HG03095 (cell line): ENCODE measurements around the gene PCDHA2.
"Not testable (repeated sequence)": the region's sequence is repeated elsewhere in the genome, so short reads cannot be mapped to it uniquely, and the experiment has no call there.

Experiments
- ATAC-seq: cut with Tn5 transposase; IDR thresholded peaks from one replicate; pipeline ENCODE4 v1.9.1; 2021; ENCODE audit warnings: moderate library complexity; ENCODE audit not compliant: unreplicated experiment

The PCDHA2 gene

DNA sequence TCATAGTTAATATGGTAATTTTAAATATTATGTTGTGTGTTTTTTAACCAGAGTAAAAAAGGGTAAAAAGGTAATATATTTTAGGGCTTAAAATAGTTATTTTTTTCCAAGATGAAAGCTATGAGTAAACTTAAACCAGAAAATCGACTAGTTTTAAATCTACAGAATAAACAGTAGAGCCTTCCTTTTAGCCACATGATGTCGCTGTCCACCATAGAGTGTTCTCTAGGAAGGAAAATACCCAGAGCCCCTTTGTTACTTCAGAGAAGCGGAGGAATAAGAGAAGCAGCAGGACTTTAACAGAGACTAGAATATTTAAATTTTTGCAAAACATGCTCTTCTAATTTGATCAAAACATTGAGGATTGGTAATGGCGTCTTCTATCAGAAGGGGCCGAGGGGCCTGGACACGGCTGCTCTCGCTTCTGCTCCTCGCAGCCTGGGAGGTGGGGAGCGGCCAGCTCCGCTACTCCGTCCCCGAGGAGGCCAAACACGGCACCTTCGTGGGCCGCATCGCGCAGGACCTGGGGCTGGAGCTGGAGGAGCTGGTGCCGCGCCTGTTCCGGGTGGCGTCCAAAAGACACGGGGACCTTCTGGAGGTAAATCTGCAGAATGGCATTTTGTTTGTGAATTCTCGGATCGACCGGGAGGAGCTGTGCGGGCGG lies at the start of gene PCDHA2:
TSS of gene PCDHA2 (plus strand) at position 258 of the 664 bp plus-strand sequence.
- no peak for ATAC-seq

GRCh38 chr5:140753561-140753960 lies 41.1 kb upstream of the PCDHA2 start:
- ATAC-seq, result no peak

- no peak for ATAC-seq
These were observed 30.3 kb upstream of the PCDHA2 start for GRCh38 chr5:140764177-140764973.

DNA sequence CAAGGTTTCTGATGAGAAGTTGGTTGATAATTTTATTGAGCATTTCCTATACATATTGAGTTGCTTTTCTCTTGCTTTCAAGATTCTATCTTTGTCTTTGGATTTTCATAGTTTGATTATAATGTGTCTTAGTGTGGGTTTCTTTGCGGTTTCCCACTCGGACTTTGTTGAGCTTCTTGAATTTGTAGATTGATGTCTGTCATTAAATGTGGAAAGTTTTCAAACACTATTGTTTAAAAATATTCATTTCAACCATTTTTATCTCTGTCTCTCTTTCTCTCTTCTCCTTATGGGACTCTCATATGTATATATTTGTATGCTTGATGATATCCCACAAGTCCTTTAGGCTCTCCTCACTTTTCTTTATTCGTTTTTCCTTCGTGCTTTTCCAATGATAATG lies 27.2 kb upstream of the PCDHA2 start:
- no peak for ATAC-seq

- no peak for ATAC-seq
These were observed 14.1 kb upstream of the PCDHA2 start for GRCh38 chr5:140780512-140780911.

DNA sequence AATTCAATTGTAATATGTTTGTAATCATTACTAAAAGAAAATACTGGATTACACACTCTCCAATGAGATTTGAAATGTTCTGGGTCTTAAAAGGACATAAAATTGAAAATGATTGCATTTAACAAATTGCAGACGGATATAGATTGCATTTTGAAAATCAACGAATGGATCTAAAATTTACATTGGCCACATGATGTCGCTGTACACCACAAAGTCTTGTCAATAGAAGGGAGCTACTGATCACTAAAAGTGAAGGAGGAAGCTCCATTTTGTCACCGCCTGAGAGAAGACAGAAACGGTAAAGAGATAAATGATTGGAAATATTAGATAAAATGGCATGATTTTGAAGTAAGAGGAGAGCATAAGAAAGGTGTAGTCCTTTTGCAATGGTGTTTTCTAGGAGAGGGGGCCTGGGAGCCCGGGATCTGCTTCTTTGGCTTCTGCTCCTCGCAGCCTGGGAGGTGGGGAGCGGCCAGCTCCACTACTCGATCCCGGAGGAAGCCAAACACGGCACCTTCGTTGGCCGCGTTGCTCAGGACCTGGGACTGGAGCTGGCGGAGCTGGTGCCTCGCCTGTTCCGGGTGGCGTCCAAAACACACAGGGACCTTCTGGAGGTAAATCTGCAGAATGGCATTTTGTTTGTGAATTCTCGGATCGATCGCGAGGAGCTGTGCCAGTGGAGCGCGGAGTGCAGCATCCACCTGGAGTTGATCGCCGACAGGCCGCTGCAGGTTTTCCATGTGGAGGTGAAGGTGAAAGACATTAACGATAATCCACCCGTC lies 8.6 kb upstream of the PCDHA2 start, which contains the start of gene PCDHA1:
TSS of gene PCDHA1 (plus strand) at position 236 of the 782 bp plus-strand sequence.
- ATAC-seq, result no peak

GRCh38 chr5:140787422-140787821 lies 7.2 kb upstream of the PCDHA2 start:
- ATAC-seq, result not testable (repeated sequence)

GRCh38 chr5:140787849-140788504 lies 6.7 kb upstream of the PCDHA2 start:
- ATAC-seq, result not testable (repeated sequence)

DNA sequence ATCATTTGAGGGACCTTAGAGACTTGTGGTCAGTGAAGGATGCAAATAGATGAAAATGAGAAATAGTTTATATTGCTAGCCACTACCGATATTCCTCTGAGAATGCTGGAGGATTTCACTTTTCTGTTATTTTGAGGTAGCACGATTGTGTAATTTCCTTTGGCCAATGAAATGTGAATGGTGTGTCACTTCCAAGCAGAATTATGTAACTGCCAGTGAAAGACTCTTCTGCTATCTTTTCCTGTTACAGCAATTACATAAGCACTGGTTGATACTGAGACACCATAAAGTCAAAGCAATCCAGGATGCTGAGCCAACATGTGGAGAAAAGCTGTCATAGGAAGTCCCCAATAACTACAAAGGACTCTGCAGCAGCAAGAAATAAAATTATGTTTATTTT lies 3.6 kb upstream of the PCDHA2 start:
- no peak for ATAC-seq

- no peak for ATAC-seq
These were observed 598 bp downstream of the PCDHA2 start for GRCh38 chr5:140795259-140795641.

- ATAC-seq, result not testable (repeated sequence)
These were observed 1.5 kb downstream of the PCDHA2 start for GRCh38 chr5:140796072-140796717.

GRCh38 chr5:140796718-140797095 lies 2.1 kb downstream of the PCDHA2 start:
- ATAC-seq, result no peak

DNA sequence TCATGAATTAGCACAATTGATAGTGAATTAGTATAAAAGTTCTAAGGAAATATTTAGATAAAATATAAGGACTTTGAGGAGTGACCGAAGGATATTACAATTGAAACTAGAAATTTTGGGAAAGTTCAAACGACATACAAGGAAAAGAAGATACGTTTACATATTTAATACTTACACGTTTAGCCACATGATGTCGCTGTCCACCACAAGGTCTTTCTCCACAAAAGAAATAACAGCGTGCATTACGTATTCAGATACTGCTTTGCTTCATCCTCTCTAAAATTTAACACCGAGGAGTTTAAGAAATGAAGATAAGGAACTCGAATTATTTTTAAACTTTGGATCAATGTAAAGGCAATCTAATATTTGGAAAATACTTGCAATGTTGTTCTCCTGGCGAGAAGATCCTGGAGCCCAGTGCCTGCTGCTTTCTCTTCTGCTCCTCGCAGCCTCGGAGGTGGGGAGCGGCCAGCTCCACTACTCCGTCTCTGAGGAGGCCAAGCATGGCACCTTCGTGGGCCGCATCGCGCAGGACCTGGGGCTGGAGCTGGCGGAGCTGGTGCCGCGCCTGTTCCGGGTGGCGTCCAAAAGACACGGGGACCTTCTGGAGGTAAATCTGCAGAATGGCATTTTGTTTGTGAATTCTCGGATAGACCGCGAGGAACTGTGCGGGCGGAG lies 6.3 kb downstream of the PCDHA2 start, which contains the start of gene PCDHA3:
TSS of gene PCDHA3 (plus strand) at position 242 of the 678 bp plus-strand sequence.
- ATAC-seq, result no peak

DNA sequence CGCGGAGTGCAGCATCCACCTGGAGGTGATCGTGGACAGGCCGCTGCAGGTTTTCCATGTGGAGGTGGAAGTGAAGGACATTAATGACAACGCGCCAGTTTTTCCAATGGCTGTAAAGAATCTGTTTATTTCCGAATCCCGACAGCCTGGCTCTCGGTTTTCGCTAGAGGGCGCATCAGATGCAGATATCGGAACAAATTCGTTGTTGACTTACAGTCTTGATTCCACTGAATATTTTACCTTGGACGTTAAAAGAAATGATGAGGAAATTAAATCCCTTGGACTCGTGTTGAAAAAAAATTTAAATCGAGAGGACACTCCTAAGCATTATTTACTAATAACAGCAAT lies 6.8 kb downstream of the PCDHA2 start:
- no peak for ATAC-seq

DNA sequence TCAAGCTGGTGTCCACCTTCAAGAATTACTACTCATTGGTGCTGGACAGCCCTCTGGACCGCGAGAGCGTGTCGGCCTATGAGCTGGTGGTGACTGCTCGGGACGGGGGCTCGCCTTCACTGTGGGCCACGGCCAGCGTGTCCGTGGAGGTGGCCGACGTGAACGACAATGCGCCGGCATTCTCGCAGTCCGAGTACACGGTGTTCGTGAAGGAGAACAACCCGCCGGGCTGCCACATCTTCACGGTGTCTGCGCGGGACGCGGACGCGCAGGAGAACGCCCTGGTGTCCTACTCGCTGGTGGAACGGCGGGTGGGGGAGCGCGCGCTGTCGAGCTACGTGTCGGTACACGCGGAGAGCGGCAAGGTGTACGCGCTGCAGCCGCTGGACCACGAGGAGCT lies 7.7 kb downstream of the PCDHA2 start:
- ATAC-seq, result not testable (repeated sequence)

DNA sequence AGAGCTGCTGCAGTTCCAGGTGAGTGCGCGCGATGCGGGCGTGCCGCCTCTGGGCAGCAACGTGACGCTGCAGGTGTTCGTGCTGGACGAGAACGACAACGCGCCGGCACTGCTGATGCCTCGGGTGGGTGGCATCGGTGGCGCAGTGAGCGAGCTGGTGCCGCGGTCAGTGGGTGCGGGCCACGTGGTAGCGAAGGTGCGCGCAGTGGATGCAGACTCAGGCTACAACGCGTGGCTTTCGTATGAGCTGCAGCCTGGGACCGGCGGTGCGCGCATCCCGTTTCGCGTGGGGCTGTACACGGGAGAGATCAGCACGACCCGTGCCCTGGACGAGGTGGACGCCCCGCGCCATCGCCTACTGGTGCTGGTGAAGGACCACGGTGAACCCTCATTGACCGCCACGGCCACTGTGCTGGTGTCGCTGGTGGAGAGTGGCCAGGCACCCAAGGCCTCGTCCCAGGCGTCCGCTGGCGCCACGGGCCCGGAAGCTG lies 8.2 kb downstream of the PCDHA2 start:
- no peak for ATAC-seq

- ATAC-seq, result no peak
These were observed 12.5 kb downstream of the PCDHA2 start, which contains the start of gene PCDHA4 for GRCh38 chr5:140806834-140807775. Gene PCDHA4 (plus strand): TSS chr5:140807068.

- ATAC-seq, result not testable (repeated sequence)
These were observed 13.7 kb downstream of the PCDHA2 start for GRCh38 chr5:140808241-140808888.
